Measurements from ENCODE around the gene AFP.

Gene AFP

DNA sequence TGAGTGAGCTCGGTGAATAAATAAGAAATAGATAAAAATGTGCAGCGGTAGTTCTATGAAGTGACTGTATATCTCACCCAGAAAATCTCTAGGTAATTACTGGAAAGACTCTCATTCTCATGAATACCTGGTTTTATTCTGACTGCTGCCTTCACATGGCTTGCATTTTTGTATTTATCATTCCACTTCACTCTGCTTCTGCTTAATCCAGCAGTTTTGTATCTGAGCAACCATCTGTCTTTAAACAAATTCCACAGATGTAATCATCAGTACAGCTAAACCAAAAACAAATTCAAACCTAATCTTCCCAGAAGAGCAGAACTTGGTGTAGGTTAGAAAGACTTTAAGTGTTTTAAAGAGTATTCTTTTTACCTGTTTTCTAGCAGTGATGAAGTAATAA, 43.1 kb upstream of the AFP start:
- Histone ChIP-seq H3K9me3 (ENCODE audit: severe bottlenecking) (no peaks in the 10 kb centered on the region), H3K4me1 (ENCODE audit: insufficient read depth, poor library complexity, severe bottlenecking) (no peaks in the 10 kb centered on the region), H3K36me3 (ENCODE audit: low read depth) (no peaks in the 10 kb centered on the region), H3K4me3 (ENCODE audit: severe bottlenecking) (no peak overlapping the region), H3K27me3 (ENCODE audit: insufficient read depth, poor library complexity, severe bottlenecking) (peaks cover 5% of the 10 kb centered on the region), H3K27ac (ENCODE audit: poor library complexity, severe bottlenecking) (no peak overlapping the region)
- no peak for TF ChIP-seq CTCF (IDR thresholded peaks at IDR 0.05; ENCODE audit: poor library complexity, severe bottlenecking)
- DNase-seq (ENCODE audit: low spot score) (no peak), ATAC-seq (ENCODE audit: low read depth) (no peak)

DNA sequence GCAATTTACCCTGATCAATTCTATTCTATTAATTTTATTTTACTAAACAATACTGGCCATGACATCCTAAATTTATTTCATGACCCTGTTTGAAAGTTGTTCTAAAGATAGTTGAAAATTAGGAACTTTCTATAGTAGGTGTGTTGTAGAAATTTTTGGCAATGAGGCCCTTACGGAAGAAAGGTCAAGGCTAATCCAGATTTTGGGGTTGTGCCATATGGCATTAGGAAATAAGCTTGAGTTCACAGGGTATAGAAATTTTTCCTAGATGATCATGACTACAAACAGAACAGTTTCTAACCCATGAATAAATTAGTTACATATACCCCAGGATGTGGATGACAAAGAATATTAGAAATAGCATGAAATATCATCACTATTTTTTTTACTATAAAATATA, 39.7 kb upstream of the AFP start:
- Histone ChIP-seq H3K27ac (ENCODE audit: poor library complexity, severe bottlenecking) (no peak overlapping the region), H3K27me3 (ENCODE audit: insufficient read depth, poor library complexity, severe bottlenecking) (peaks cover 17% of the 10 kb centered on the region), H3K36me3 (ENCODE audit: low read depth) (no peaks in the 10 kb centered on the region), H3K4me1 (ENCODE audit: insufficient read depth, poor library complexity, severe bottlenecking) (no peaks in the 10 kb centered on the region), H3K4me3 (ENCODE audit: severe bottlenecking) (no peak overlapping the region), H3K9me3 (ENCODE audit: severe bottlenecking) (no peaks in the 10 kb centered on the region)
- TF ChIP-seq CTCF (IDR thresholded peaks at IDR 0.05; ENCODE audit: poor library complexity, severe bottlenecking): no peak
- ATAC-seq (ENCODE audit: low read depth) (no peak), DNase-seq (ENCODE audit: low spot score) (no peak)

DNA sequence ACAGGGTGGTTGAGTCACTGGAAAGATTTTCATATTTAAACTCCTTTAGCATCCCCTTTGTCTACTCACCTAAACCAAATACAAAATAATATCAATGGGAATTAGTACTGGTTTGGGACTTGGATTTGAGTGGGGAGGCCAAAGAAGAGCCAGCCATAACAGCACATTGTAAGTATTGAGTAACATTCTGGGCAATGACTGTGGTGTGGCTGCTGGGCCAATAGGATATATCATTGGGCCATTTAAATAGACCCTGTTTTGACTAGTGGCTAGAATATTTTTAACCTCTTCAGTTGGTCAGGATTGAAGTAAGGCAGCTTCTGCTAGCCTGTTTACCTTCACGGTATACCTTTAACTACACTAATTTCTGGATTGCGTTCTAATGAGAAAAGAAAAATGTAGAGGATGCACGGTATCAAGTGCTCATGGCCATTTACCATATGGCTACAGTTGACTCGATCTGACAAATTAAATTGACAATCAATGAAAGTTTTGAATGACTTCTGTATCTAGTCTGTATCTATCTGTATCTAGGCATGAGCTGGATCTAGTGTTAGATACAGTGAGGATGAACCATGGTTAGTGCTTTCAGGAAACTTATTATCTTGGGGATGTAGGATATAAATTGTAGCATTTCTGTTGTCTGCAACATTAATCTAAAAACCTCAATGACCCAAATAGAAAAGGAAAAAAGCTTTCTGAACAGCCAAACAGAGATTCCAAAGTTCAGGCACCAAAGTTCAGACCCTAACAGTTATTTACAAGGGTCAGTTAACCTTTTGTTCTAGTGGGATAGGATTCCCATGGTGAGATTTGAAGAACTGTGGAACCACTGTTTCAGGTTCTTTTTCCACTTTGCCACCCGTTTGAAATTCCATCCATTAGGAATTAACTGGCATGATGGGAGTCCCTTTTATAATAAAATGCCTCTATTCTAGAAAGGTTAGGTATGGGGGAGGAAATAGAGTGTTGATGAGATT, 38.7 kb upstream of the AFP start:
- H3K36me3 ChIP-seq (ENCODE audit: low read depth): no peaks in the 10 kb centered on the region
- ATAC-seq (ENCODE audit: low read depth) (no peak), DNase-seq (ENCODE audit: low spot score) (no peak)
- H3K4me3 ChIP-seq (ENCODE audit: severe bottlenecking): no peak overlapping the region
- H3K4me1 ChIP-seq (ENCODE audit: insufficient read depth, poor library complexity, severe bottlenecking): no peaks in the 10 kb centered on the region
- H3K9me3 ChIP-seq (ENCODE audit: severe bottlenecking): no peaks in the 10 kb centered on the region
- no peak for TF ChIP-seq CTCF (IDR thresholded peaks at IDR 0.05; ENCODE audit: poor library complexity, severe bottlenecking)
- no peak overlapping the region for H3K27ac ChIP-seq (ENCODE audit: poor library complexity, severe bottlenecking)
- H3K27me3 ChIP-seq (ENCODE audit: insufficient read depth, poor library complexity, severe bottlenecking): peaks cover 17% of the 10 kb centered on the region

GRCh38 chr4:73401412-73401811, 34.6 kb upstream of the AFP start:
- Histone ChIP-seq H3K36me3 (ENCODE audit: low read depth) (no peaks in the 10 kb centered on the region), H3K4me3 (ENCODE audit: severe bottlenecking) (no peak overlapping the region), H3K27me3 (ENCODE audit: insufficient read depth, poor library complexity, severe bottlenecking) (peaks cover 14% of the 10 kb centered on the region), H3K4me1 (ENCODE audit: insufficient read depth, poor library complexity, severe bottlenecking) (no peaks in the 10 kb centered on the region), H3K27ac (ENCODE audit: poor library complexity, severe bottlenecking) (no peak overlapping the region), H3K9me3 (ENCODE audit: severe bottlenecking) (no peaks in the 10 kb centered on the region)
- no peak for DNase-seq (ENCODE audit: low spot score)
- ATAC-seq (ENCODE audit: low read depth): no peak
- TF ChIP-seq CTCF (IDR thresholded peaks at IDR 0.05; ENCODE audit: poor library complexity, severe bottlenecking): no peak

- Histone ChIP-seq H3K27ac (ENCODE audit: poor library complexity, severe bottlenecking) (no peak within 1 kb of the TSS), H3K4me3 (ENCODE audit: severe bottlenecking) (no peak within 1 kb of the TSS), H3K36me3 (ENCODE audit: low read depth) (no peaks in the 10 kb centered on the region), H3K9me3 (ENCODE audit: severe bottlenecking) (no peaks in the 10 kb centered on the region), H3K4me1 (ENCODE audit: insufficient read depth, poor library complexity, severe bottlenecking) (no peaks in the 10 kb centered on the region), H3K27me3 (ENCODE audit: insufficient read depth, poor library complexity, severe bottlenecking) (peaks cover 6% of the 10 kb centered on the region)
- TF ChIP-seq CTCF (IDR thresholded peaks at IDR 0.05; ENCODE audit: poor library complexity, severe bottlenecking): no peak
- DNase-seq (ENCODE audit: low spot score) (no peak), ATAC-seq (ENCODE audit: low read depth) (no peak)
These were observed 32.0 kb upstream of the AFP start, which contains the start of gene ALB for GRCh38 chr4:73404042-73404441. Gene ALB, plus strand, starts transcription at chr4:73404287. Its CDS starts 41 bp downstream, at chr4:73404328.

All from RWPE2 (cell line).